GM12891 (cell line): ENCODE data around the gene MTREX.

Experiments
- POLR2A ChIP-seq: IDR thresholded peaks from 2 replicates; pipeline ENCODE4 v1.6.1; 2011; ENCODE audit warnings: low read depth, low read length, control low read depth
- POLR2AphosphoS5 ChIP-seq: IDR thresholded peaks from 2 replicates; pipeline ENCODE4 v1.6.1; 2011; ENCODE audit warnings: low read depth, low read length, control low read depth
- POU2F2 ChIP-seq: IDR thresholded peaks from 2 replicates; pipeline ENCODE4 v1.6.1; 2011; ENCODE audit warnings: low read depth, mild to moderate bottlenecking, control low read depth, low read length, moderate library complexity
- SPI1 ChIP-seq: IDR thresholded peaks from 2 replicates; pipeline ENCODE4 v1.6.1; 2011; ENCODE audit warnings: low read depth, low read length, control low read depth
- TAF1 ChIP-seq: IDR thresholded peaks from 2 replicates; pipeline ENCODE4 v1.6.1; 2011; ENCODE audit warnings: low read depth, low read length, control low read depth

DNA sequence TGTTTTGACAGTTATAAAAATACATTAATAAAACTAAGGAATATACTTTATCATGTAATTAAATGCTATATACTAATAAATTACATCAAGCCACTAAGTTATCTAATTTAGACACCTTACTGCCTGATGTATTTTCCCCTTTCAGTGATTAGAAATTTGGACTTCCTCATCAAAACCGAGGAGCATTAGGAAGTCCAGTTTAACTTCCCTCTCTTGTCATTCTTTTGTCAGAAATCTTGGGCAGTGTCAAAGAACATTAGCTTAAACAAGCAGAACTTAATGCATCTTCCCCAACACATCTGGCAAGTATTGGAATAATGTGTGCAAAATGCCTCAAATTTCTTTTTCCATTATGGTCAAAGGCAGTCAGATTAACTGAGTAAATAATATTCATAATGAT lies 145.4 kb downstream of the MTREX start:
- TF ChIP-seq TAF1 (no peak), POLR2A (no peak), POLR2AphosphoS5 (no peak), SPI1 (no peak), POU2F2 (no peak)
